ENCODE measurements around the gene MEGF8. TPM values are rescaled to one million over a fixed set of nuclear protein-coding genes. Genes with fewer than 3 reads are reported as not detected.

MEGF8 gene
- total and polyA plus RNA-seq, 4 donors: 1.2 to 13.7 (median 9.4) TPM

GRCh38 chr19:42424712-42425131 is 99.3 kb downstream of the MEGF8 start:
- WGBS: 73% methylated on average over 13 of the region's 13 CpGs
- Histone ChIP-seq H3K4me1 (ENCODE audit: control insufficient read depth in 4 of 4, insufficient read depth in 4 of 4, low read length in 3 of 4) (peaks cover 6 to 19% (median 12%) of the 10 kb centered on the region in 4 donors), H3K9me3 (ENCODE audit: control insufficient read depth in 4 of 4, low read length in 3 of 4) (no peaks in the 10 kb centered on the region), H3K27me3 (ENCODE audit: control insufficient read depth in 4 of 4, insufficient read depth in 4 of 4, low read length in 3 of 4) (no peaks in the 10 kb centered on the region), H3K4me3 (ENCODE audit: low read depth in 1 of 3, low read length in 3 of 3) (no peak overlapping the region), H3K9ac (ENCODE audit: low read depth in 1 of 2, low read length in 2 of 2) (no peak overlapping the region), H3K36me3 (ENCODE audit: control insufficient read depth in 4 of 4, insufficient read depth in 3 of 4, low read depth in 1 of 4, low read length in 3 of 4) (no peaks in the 10 kb centered on the region), H3K27ac (ENCODE audit: low read depth in 1 of 2, low read length in 2 of 2) (peak overlapping the region in 1 of 2 donors; percentile 37)
- no peak for TF ChIP-seq FOXA2 (IDR thresholded peaks at IDR 0.05)
- TF ChIP-seq ZBTB33 (IDR thresholded peaks at IDR 0.05): no peak
- TF ChIP-seq, protein P1, sequence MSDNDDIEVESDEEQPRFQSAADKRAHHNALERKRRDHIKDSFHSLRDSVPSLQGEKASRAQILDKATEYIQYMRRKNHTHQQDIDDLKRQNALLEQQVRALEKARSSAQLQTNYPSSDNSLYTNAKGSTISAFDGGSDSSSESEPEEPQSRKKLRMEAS (IDR thresholded peaks at IDR 0.05): no peak
- TF ChIP-seq YY1 (IDR thresholded peaks at IDR 0.05): no peak
- TF ChIP-seq GABPA (IDR thresholded peaks at IDR 0.05 in 1 of 2, conservative IDR thresholded peaks at IDR 0.05 in 1 of 2): no peak
- no peak for TF ChIP-seq CTCF (IDR thresholded peaks at IDR 0.05; ENCODE audit: low read depth, low read length, missing input control)
- no peak for TF ChIP-seq FOXA1 (IDR thresholded peaks at IDR 0.05)
- no peak for TF ChIP-seq SP1 (IDR thresholded peaks at IDR 0.05)
- no peak for TF ChIP-seq HNF4A (conservative IDR thresholded peaks at IDR 0.05)
- TF ChIP-seq EGR1 (IDR thresholded peaks at IDR 0.05; ENCODE audit: low read depth in 2 of 2): no peak
- no peak for TF ChIP-seq NR2F2 (IDR thresholded peaks at IDR 0.05)
- no peak for TF ChIP-seq RXRA (IDR thresholded peaks at IDR 0.05)
- TF ChIP-seq ATF3 (IDR thresholded peaks at IDR 0.05): no peak
- TF ChIP-seq REST (IDR thresholded peaks at IDR 0.05): no peak
- no peak for TF ChIP-seq HNF4G (IDR thresholded peaks at IDR 0.05)
- TF ChIP-seq TAF1 (conservative IDR thresholded peaks at IDR 0.05): no peak
- TF ChIP-seq JUND (IDR thresholded peaks at IDR 0.05): no peak
- DNase-seq (ENCODE audit: low spot score): no peak

Measured in liver (tissue), 9 donors.